ENCODE results near the gene PNPLA5. TPM values are rescaled to one million over a fixed set of nuclear protein-coding genes. Genes with fewer than 3 reads are reported as not detected.
"Not testable (repeated sequence)": the region's sequence is repeated elsewhere in the genome, so short reads cannot be mapped to it uniquely, and the experiment has no call there.

PNPLA5 gene
- total RNA-seq, 2 donors from 2014 or later, result not detected

DNA sequence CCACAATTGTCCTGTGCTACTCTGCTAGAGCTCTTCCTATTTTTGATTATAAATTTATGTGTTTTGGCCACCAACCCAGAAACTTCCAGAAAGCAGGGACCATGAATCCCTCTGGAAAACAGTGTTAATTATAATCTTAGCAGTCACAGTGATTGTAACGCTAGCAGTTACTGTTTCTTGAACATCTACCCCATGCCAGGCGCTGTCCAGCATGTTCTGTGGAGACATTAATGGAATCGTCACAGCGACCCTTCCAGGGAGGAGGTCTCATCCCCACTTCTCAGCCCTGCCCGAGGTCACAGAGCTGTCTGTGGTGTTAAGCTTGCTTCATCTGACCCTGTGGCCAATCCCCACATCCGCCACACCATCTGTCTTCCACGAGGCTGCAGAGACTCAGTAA is 13.9 kb upstream of the PNPLA5 start:
- no peak for ATAC-seq
- intact Hi-C loops (cut with DNase I, micrococcal nuclease), result no loop called here

DNA sequence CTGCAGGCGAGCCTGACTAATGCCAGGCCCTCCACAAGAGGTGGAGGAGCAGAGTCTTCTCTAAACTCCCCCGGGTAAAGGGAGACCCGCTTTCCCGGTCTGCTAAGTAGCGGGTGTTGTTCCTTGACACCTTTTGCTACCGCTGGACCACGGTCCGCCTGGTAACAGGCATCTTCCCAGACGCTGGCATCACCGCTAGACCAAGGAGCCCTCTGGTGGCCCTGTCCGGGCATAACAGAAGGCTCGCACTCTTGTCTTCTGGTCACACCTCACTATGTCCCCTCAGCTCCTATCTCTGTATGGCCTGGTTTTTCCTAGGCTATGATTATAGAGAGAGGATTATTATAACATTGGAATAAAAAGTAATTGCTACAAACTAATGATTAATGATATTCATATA is 12.6 kb upstream of the PNPLA5 start:
- peak in 1 of 2 donors; percentile 36 for DNase-seq
- ATAC-seq; intact Hi-C loops (cut with DNase I, micrococcal nuclease): not testable (repeated sequence)

More for the DNA sequence above, 13.9 kb upstream of the PNPLA5 start:
- DNase-seq, result no peak

DNA sequence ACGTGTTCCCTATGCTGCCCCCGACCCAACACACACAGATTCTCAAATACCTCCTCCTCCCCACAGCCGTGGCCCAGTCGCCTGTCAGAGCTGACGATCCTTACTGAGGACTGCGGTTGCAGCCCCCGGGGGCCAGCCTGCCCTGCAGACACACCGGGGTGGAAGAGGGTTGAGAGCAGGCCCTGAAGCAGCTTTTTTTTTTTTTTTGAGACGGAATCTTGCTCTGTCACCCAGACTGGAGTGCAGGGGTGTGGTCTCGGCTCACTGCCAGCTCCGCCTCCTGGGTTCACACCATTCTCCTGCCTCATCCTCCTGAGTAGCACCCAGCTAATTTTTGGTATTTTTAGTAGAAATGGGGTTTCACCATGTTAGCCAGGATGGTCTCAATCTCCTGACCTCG is 11.2 kb upstream of the PNPLA5 start:
- DNase-seq; intact Hi-C loops (cut with DNase I, micrococcal nuclease): not testable (repeated sequence)

DNA sequence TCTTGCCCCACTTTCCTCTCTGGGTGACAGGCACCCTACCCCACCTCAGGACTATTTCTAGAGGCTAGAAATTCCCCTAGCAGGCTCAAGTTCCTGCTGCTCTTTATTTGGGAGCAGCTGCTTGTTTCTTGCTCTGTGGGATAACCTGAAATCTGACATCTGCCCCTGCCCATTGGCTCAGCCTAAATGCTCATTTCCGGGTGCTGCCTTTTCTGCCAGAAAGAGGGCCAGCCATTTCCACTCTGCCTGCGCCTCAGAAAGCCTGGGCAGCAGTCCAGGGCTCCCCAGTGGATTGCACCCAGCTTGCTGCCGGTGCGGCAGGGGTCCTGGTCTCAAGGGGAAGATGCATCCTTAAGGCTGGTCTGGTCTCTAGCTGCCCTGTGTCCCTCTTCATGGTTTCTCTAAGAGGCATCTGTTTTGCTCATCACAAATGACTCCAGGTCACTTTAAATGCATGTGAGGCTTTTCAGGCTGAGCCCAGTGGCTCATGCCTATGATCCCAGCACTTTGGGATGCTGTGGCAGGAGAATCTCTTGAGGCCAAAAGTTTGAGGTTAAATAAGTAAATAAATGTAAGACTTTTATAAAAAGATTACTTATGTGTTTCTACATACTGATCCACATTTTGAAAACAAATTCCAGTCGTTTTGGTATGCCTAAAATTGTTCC is 10.3 kb upstream of the PNPLA5 start:
- intact Hi-C loops (cut with DNase I, micrococcal nuclease), result no loop called here
- DNase-seq (no peak), ATAC-seq (no peak)

More for the DNA sequence above, 11.2 kb upstream of the PNPLA5 start:
- ATAC-seq, result not testable (repeated sequence)

DNA sequence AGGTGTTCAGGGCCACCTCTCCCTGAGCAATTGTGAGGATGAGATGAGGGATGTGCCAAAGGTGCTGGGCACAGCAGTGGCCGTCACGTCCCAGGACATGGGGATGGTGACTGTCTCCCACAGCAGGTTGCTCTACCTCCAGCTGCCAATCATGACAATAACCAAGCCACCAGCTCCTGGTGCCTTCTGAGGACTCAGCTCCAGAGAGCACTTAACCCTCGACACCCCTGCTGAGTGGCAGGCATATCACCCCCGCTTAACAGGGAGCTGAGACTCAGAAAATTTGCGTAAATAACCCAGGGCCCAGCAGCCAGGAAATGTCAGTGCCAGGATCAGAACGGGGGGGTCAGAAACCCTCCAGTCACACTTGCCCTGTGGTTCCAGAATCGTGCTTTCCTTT is 8.4 kb upstream of the PNPLA5 start:
- ATAC-seq (no peak), DNase-seq (no peak)
- intact Hi-C loops (cut with DNase I, micrococcal nuclease), result no loop called here

DNA sequence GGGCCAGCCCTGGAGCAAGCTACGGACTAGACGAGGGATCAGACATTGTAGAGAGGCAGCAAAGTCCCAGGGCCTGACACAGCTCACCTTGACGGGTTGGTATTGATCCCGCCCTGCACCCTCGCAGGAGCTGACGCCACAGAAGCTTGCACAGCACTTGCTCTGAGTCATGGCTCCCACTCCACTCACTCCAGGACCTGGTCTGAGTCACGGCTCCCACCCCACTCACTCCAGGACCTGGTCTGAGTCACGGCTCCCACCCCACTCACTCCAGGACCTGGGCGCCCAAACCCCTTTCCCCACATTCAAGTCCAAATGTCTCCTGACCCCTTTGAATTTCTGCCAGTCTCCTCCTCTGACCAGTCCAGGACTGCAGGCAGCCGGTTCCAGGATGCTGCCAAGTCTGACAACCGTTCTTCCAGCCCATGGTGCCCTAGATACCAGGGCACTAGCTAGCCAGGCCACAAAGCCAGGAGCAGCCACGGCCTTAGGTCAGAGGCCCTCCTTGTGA is 6.0 kb upstream of the PNPLA5 start:
- ATAC-seq (no peak), DNase-seq (no peak)
- intact Hi-C loops (cut with DNase I, micrococcal nuclease), result no loop called here

DNA sequence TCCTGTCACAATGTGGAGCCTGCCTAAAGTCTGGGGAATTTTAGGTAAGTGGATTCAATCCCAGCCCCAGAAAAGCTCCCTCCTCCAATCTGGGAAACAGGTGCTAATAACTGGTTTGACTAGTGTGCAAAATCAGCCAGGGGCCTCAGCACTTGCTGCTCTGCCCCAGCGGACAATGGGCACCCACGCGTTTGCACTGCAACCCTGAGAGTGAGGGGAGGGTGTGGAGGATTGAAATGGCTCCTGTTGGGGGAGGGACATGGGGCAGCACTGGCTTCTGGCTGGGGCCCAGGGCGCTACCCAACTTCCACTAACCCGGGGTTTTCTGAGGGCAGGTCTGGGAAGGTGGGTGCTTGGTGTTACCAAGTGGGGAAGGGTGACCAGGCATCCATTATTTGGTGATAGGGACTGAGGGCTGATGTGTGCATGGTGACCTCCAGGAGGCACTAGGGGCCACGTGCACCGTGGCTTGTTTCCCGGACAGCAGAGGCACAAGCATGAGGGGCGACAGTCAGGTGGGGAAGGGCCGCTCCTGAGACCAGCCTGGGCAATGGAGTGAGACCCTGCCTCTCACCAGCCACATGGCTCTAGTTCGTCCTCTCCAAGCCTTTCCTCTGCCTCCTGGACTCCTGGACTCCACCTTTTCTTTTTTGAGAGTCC is 4.3 kb upstream of the PNPLA5 start:
- DNase-seq (no peak), ATAC-seq (no peak)
- intact Hi-C loops (cut with DNase I, micrococcal nuclease), result no loop called here

DNA sequence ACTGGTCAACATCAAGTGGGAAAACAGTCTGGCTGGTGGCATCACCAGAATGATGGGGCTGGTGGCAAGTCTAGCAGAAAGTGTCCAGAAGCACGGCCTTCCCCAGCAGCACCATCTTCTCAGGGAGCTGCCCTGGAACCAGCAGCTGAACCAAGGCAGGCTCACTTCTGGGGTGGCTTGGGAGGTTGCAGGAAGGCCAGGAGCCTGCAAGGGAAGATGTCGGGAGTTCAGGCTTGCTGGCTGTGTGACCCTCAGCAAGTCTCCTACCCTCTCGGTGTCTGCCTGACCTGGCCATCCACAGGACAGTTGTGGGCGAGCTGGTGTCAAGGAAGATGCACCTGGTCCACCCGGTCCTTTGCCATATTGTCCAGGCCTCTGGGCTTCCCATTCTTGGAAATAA is 2.3 kb upstream of the PNPLA5 start:
- no peak for DNase-seq
- intact Hi-C loops (cut with DNase I, micrococcal nuclease), result no loop called here
- ATAC-seq, result no peak

DNA sequence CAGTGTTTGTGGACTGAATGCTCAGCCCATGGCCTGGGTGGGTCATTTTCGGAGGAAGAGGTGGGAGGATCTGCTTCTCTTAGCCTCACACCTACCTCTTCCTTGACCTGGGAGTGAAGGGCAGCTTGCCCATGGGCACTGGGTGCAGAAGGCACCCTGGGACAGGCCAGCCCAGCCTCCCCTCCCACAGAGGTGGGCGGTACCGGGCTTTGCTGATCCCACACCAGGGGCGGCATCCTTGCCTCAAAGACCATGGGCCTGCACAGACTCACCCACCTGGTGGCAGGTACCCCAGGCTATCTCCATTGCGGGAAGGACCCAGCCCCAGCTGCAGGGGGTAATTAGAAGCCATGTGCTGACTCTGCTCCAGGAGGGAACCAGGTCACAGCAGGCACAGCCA is 1.5 kb upstream of the PNPLA5 start:
- intact Hi-C loops (cut with DNase I, micrococcal nuclease), result no loop called here
- ATAC-seq (no peak), DNase-seq (no peak)

DNA sequence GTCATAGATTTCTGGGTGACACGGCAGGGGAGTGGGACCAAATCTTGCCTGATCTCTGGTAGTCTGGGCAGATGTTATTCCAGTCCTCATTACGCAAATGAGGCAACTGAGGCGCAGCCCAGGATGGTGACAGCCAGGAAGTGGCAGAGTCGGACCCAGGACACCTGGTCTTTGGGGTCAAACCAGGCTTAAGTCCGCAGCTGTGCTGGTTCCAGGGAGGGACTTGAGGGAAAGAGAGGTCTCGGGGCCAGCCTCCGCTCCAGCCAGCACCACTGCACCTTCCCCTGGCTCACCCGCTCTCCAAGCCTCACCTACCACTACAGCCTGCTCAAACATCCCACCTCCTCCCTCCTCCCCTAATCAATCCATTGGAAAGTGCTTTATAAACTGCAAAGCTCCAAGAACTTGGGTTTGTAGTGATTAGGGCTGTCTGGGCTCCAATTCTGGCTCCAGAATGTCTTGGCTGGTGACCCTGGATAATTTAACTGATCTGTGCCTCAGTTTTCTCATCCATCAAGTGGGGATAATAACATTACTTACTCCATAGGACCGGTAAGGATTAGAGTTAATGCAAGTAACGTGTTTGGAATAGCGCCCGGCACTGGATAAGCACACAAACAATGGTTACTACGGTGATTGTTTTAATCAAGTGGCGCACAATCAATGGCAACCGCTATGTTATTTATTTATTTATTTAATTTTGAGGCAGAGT is 526 bp upstream of the PNPLA5 start:
- DNase-seq, result no peak
- ATAC-seq, result no peak
- intact Hi-C loops (cut with DNase I, micrococcal nuclease), result no loop called here

DNA sequence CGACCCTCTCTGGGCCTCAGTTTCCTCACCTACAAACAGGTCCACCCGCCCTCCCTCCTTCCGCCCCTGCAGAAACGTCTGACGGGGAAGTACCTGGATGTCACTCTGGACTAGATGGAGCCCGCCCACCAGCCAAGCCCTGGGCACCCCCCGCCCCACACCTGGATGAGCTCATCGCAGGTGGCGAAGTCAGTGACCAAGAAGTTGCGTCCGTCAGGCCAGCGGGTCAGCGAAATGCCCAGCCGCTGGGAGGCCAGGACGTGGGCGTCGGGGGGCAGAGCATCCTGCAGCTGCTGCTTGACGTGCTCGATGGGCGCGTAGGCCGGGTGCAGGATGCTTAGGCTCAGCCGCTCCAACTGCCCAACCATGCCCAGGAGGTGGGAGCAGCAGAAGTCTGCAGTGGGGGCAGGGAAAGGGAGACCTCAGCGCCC is 897 bp downstream of the PNPLA5 start:
- ATAC-seq, result no peak

DNA sequence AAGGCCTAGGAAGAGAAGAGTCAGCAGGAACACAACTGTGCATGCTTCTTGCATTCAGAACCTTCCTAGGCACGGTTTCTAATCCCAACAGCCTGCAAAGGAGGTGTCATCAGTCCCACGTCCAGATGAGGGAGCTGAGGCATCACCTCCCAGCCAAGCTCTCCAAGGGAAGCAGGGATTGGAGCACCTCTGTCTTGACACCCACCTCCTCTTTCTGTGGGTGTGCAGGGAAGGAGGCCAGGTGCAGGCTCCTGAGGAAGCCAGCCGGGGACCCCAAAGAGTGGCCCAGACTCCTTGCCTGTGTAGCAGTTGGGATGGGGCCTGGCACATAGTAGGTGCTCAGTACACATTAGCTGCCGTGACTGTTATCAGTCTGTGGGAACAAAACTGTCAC is 2.0 kb downstream of the PNPLA5 start:
- DNase-seq (no peak), ATAC-seq (no peak)
- intact Hi-C loops (cut with DNase I, micrococcal nuclease), result no loop called here

More for the DNA sequence above, 897 bp downstream of the PNPLA5 start:
- no peak for DNase-seq
- intact Hi-C loops (cut with DNase I, micrococcal nuclease), result no loop called here

DNA sequence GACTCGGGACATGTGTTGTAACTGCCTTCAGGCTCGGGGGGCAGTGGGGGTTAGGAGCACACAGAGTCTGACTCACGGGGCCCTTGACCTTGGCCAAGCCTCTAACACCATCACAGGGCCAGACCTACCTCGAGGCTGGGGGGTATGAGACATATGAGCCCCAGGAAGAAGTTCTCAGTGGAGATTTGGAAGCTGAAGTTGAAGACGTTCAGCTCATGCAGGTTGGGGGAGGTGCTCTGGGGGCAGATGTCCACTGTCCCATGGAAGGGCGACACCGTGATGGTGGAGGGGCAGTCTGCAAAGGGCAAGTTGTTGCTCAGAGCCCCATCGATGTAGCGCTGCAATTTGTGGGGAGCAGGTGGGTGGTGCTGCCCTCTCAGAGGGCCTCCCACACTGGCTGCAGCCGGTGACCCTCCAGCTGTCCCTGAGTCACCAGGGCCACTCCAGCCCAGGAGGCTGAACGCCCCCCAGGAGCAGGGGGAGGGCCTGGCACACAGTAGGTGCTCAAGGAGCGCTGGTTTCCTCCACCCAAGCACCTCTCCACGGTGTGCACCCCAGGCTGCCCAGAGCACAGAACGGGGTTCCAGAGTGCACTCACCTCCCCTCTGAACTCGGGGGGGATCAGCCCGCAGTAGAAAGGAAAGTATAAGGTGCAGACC is 2.5 kb downstream of the PNPLA5 start:
- intact Hi-C loops (cut with DNase I, micrococcal nuclease), result no loop called here
- DNase-seq (no peak), ATAC-seq (no peak)

DNA sequence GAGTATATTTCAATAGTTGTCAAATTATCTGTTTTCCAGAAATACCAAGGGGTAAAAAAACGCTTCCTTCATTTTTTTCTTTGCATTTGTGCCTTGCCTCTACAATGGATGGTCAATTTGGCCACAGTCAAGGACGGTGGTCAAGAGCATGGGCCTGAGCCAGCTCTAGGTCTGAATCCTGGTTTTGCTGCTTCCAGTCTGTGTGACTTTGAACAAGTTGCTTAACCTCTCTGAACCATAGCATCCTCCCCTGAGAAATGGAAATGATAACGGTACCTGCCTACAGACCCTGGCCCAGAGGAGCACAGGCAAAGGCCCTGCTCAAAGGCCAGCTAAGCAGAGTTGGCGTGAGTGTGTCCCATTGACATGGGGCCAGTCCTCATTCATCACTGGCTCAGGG is 3.1 kb downstream of the PNPLA5 start:
- DNase-seq, result no peak
- ATAC-seq, result no peak
- intact Hi-C loops (cut with DNase I, micrococcal nuclease), result no loop called here

DNA sequence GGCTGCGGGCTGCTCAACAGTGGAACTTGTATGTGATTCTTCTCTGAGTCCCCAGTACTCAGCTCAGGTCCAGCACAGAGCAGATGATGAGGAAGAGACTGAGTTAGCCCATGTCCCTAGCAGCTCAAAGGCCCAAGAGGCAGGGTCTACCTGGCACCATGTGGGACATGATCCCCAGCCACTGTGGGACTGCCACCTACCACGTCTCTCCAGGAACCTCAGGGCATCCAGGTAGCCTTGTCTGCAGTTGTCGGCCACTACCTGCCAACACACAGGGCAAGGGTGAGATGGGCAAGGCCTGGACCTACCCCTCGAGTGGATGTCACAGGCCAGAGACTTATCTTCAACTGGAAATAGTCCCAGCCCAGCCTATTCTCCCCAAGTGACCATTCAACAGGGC is 4.4 kb downstream of the PNPLA5 start:
- ATAC-seq (no peak), DNase-seq (no peak)
- intact Hi-C loops (cut with DNase I, micrococcal nuclease), result no loop called here

DNA sequence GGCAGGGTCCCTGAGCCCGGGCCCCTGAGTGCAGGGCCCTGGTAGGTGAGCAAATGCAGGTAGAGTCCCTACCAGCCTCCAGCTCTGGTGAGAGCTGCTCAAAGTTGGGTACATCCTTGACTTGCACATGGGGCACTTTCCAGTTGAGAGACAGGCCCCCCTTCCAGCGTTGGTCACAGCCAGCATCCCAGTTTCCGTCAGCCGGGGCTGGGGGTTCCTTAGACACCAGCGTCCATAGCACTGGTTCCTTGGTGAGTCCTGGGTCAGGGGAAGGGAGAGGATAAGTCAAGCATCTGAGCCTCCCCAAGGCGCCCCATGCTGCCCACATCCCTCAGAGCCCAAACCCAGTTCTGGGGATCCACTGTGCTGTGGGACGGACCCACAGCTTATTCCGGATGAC is 5.6 kb downstream of the PNPLA5 start:
- intact Hi-C loops (cut with DNase I, micrococcal nuclease), result no loop called here
- no peak for DNase-seq
- no peak for ATAC-seq

DNA sequence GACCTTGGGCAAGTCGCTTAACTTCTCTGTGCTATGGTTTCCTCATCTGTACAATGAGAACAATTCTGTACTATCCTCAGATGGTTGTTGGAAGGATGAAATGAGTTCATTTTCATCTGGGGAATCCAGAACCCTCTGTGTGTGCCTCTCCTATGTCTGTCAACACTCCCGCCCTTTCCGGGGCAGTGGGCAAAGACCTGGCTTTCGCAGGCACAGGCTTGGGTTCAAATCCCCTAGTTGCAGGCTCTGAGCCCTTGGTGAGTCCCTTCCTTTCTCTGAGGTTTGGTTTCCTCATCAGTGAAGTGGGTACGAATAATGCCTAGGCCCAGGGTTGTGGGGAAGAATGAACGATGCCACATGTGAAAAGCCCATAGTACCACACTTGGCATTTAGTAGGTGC is 6.0 kb downstream of the PNPLA5 start:
- no peak for DNase-seq
- no peak for ATAC-seq
- intact Hi-C loops (cut with DNase I, micrococcal nuclease), result no loop called here

DNA sequence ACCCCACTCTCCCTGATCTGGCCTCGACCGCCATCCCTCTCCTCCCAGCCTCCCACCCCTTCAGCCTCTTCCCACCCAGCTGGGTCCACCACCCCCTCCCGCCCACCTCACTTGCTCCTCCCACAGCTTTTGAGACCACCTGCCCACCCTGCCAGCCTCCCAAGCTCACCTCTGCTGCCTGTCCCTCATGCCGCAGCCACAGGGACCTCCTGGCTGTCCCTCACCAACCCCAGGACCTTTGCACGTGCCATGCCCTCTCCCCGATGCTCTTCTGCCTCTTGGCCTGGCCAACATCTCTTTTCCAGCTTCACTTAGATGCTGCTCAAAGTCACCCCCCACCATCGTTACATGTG is 6.5 kb downstream of the PNPLA5 start:
- intact Hi-C loops (cut with DNase I, micrococcal nuclease), result no loop called here
- no peak for ATAC-seq
- DNase-seq, result no peak

DNA sequence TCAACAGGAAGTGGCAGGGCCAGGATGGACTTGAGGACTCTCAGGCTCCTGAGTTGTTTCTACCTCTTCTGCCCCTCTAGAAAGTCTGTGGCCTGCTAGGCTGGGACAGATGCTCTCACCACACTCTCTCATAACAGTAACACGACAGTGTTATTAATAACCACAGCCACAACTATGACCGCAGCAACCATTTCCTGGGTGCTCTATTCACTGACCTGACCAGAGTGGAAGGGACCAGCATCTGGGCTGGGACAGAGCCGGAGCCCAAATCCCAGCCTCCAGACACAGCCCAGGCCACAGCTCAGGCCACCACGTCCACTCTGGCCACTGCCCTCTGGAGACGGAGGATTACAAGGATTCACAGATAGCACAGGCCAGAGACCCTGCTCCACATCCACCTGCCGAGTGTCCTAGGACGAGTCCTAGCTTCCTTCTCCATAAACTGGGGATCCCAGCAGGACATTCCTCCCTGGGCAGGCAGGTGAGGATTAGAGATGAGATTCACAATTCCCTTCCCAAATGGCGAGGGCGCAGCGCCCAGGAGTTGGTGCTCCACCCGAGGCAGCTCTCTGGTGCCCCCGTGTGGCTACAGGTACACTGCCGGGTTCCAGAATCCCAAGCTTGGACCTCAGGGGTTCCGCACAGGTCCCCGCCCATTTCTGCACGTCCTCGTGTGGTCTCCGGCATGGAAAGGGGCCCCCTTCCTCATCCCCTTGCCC is 7.1 kb downstream of the PNPLA5 start:
- intact Hi-C loops (cut with DNase I, micrococcal nuclease), result no loop called here
- ATAC-seq, result peak; percentile 54
- DNase-seq, result peak in 1 of 2 donors; percentile 74
